Adrenal gland (tissue), 12 donors: ENCODE data around the gene GATAD2B. TPM values are rescaled to one million over a fixed set of nuclear protein-coding genes. Genes with fewer than 3 reads are reported as not detected.

Experiments used
- DNase-seq, 7 donors: peaks; one replicate each; pipeline ENCODE4 v3.0.0-alpha.2; 2019 to 2020
- H3K27ac ChIP-seq, 5 donors: fragments of 200-600 bp; sonication (generic) in 4 of 5; 1 replicate in 3 of 5; 2 replicates in 2 of 5; pipeline versions ENCODE4 v1.5.1 to v1.8.0; 2016 to 2020; ENCODE audit warnings: mild to moderate bottlenecking in 1 of 5
- H3K27me3 ChIP-seq: fragments of 200-600 bp; 2 replicates; pipeline ENCODE4 v1.8.0; 2021
- H3K36me3 ChIP-seq, 2 donors: fragments of 200-600 bp; replicated peaks in 1 of 2; 1 replicate in 1 of 2; 2 replicates in 1 of 2; pipeline versions ENCODE4 v1.5.1 to v1.8.0; 2018 to 2022
- H3K4me1 ChIP-seq, 2 donors: fragments of 200-600 bp; replicated peaks in 1 of 2; 1 replicate in 1 of 2; 2 replicates in 1 of 2; pipeline versions ENCODE4 v1.5.1 to v1.8.0; 2018 to 2021
- H3K4me3 ChIP-seq, 4 donors: fragments of 200-600 bp; sonication (generic) in 3 of 4; one replicate each; pipeline ENCODE4 v1.5.1; 2016 to 2018
- H3K9me3 ChIP-seq, 3 donors: fragments of 200-600 bp; sonication (generic) in 1 of 3; replicated peaks in 1 of 3; 1 replicate in 2 of 3; 2 replicates in 1 of 3; pipeline versions ENCODE4 v1.5.1 to v1.8.0; 2016 to 2021
- CTCF ChIP-seq, 6 experiments: fragments of 450-650 bp in 4 of 6; fragments of 200-600 bp in 2 of 6; sonication (generic) in 1 of 6; IDR thresholded peaks; 1 replicate in 5 of 6; 2 replicates in 1 of 6; pipeline versions ENCODE4 v1.5.1 to v1.8.0; 2016 to 2021; ENCODE audit warnings: antibody characterized with exemption in 6 of 6, mild to moderate bottlenecking in 2 of 6, moderate library complexity in 1 of 6
- POLR2A ChIP-seq, 2 donors: fragments of 450-650 bp; IDR thresholded peaks; one replicate each; pipeline ENCODE4 v1.6.1; 2017; ENCODE audit warnings: antibody characterized with exemption in 2 of 2, mild to moderate bottlenecking in 2 of 2, moderate library complexity in 1 of 2
- WGBS, 4 donors: extraction: QIAGEN DNeasy Blood & Tissue Kit in 2 of 4; methylation state at CpG; one replicate each; pipeline versions ENCODE4 v1.1.5 to v1.1.7; 2013 to 2017; 5-methylcytosine and 5-hydroxymethylcytosine counted together
- intact Hi-C, 2 donors: fragments of 100-400 bp; cut with DNase I; formaldehyde crosslinking; loops; one replicate each; pipeline versions ENCODE4 v1.14.1 to v1.15.0; 2022 to 2023
- polyA plus RNA-seq, 3 donors: library from polyadenylated mRNA; stranded (reverse); fragments of 200-250 nt in 2 of 3; fragments of 350-450 nt in 1 of 3; fragmentation: Illumina TruSeq in 1 of 3; extraction: RNeasy Lipid Tissue Mini Kit (QIAGEN cat#74804) in 1 of 3; gene quantifications; one replicate each; pipeline ENCODE4 v1.2.3, GENCODE V29; 2013 to 2014
- total RNA-seq, 9 donors: library from RNA; depleted of rRNA in 4 of 9; stranded (reverse); fragments of >200 nt in 4 of 9; fragments of 120-200 nt in 1 of 9; fragmentation: NEBNext Ultra II Directional in 1 of 9; extraction: Animal tissue kit (Norgen Biotek cat#: 25700) in 1 of 9; gene quantifications; one replicate each; pipeline versions ENCODE4 v1.1.0 to v1.2.4, GENCODE V29; 2013 to 2023
- donor health status: healthy with polysubstance abuse.
- donor health status: Bipolar disorder and iron deficiency.
- donor health status: DM: yes; HTN: yes; CAD: no.
- donor health status: DM: no; HTN: no; CAD: no.
- donor health status: DM: no; HTN: no; CAD: no.
- donor health status: DM: yes; HTN: yes; CAD: no.

GATAD2B gene
- total and polyA plus RNA-seq, 12 donors: 3.0 to 43.3 (median 16.6) TPM

- peaks cover 26 to 60% of the 10 kb centered on the region in 2 donors for H3K4me1 ChIP-seq
- peaks cover 0 to 2% of the 10 kb centered on the region in 2 donors for H3K36me3 ChIP-seq
- H3K4me3 ChIP-seq: no peak overlapping the region
- DNase-seq: peak in 2 of 7 donors; percentile 4 to 20
- no peaks in the 10 kb centered on the region for H3K9me3 ChIP-seq
- no peaks in the 10 kb centered on the region for H3K27me3 ChIP-seq
- H3K27ac ChIP-seq: no peak overlapping the region
- WGBS, 4 donors: 94 to 96% (median 95%) methylated on average over 20 to 22 of the region's 22 CpGs
- intact Hi-C loops: loop anchor here in 1 of 2 donors (10.0 kb wide), 2 partner anchors 103 to 203 kb away; partner anchors contain the start of genes ILF2 and NPR1
- TF ChIP-seq POLR2A (IDR thresholded peaks at IDR 0.05): no peak
- no peak for TF ChIP-seq CTCF (IDR thresholded peaks at IDR 0.05)
Measured at GRCh38 chr1:153778051-153778823, 144.5 kb downstream of the GATAD2B start.

DNA sequence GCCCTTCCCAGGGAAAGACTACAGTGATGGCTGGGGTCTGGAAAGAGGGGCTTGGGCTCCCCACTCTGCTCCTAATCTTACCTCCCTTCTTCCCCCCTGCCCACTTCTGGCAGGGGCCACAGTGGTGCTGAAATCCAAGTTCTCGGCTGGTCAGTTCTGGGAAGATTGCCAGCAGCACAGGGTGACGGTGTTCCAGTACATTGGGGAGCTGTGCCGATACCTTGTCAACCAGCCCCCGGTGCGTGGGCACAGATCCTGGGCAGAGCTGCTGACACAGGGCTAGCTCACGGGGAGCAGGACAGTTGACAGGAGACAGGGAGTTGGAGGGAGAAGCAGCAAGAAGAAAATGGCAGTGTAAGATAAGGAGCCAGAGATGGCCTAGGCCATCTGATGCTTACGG lies 145.1 kb downstream of the GATAD2B start:
- H3K4me3 ChIP-seq: no peak overlapping the region
- peaks cover 0 to 8% of the 10 kb centered on the region in 2 donors for H3K36me3 ChIP-seq
- DNase-seq: peak in 6 of 7 donors; percentile 63 to 87 (median 74)
- peaks cover 26 to 56% of the 10 kb centered on the region in 2 donors for H3K4me1 ChIP-seq
- no peaks in the 10 kb centered on the region for H3K9me3 ChIP-seq
- 37 to 56% (median 42%) methylated on average over 7 of the region's 7 CpGs for WGBS, 4 donors
- intact Hi-C loops: loop anchor here in 1 of 2 donors (10.0 kb wide), 2 partner anchors 103 to 203 kb away; partner anchors contain the start of genes ILF2 and NPR1
- no peaks in the 10 kb centered on the region for H3K27me3 ChIP-seq
- TF ChIP-seq CTCF (IDR thresholded peaks at IDR 0.05) (no peak), POLR2A (IDR thresholded peaks at IDR 0.05) (no peak)
- no peak overlapping the region for H3K27ac ChIP-seq

- Histone ChIP-seq H3K4me1 (peaks cover 26 to 55% of the 10 kb centered on the region in 2 donors), H3K27me3 (no peaks in the 10 kb centered on the region), H3K27ac (no peak overlapping the region), H3K9me3 (no peaks in the 10 kb centered on the region), H3K4me3 (no peak overlapping the region), H3K36me3 (peaks cover 0 to 16% of the 10 kb centered on the region in 2 donors)
- TF ChIP-seq POLR2A (IDR thresholded peaks at IDR 0.05) (no peak), CTCF (IDR thresholded peaks at IDR 0.05) (no peak)
- peak in 1 of 7 donors; percentile 18 for DNase-seq
- intact Hi-C loops: loop anchor here in 1 of 2 donors (10.0 kb wide), 2 partner anchors 102 to 202 kb away; partner anchors contain the start of genes ILF2 and NPR1
- 87 to 97% (median 89%) methylated on average over 10 of the region's 10 CpGs for WGBS, 4 donors
Measured at GRCh38 chr1:153776845-153777370, 145.9 kb downstream of the GATAD2B start.

GRCh38 chr1:153776352-153776751 lies 146.4 kb downstream of the GATAD2B start:
- 17 to 89% (median 68%) methylated on average over 1 to 10 of the region's 10 CpGs for WGBS, 4 donors
- H3K27ac ChIP-seq: peak overlapping the region in 2 of 5 donors; percentile 75 to 85
- peak in 1 of 7 donors; percentile 13 for DNase-seq
- no peaks in the 10 kb centered on the region for H3K9me3 ChIP-seq
- TF ChIP-seq CTCF (IDR thresholded peaks at IDR 0.05) (no peak), POLR2A (IDR thresholded peaks at IDR 0.05) (no peak)
- peak overlapping the region in 2 of 4 donors; percentile 17 to 55 for H3K4me3 ChIP-seq
- intact Hi-C loops: loop anchor here in 1 of 2 donors (10.0 kb wide), 2 partner anchors 102 to 202 kb away; partner anchors contain the start of genes ILF2 and NPR1
- H3K36me3 ChIP-seq: peaks cover 0 to 16% of the 10 kb centered on the region in 2 donors
- peaks cover 26 to 55% of the 10 kb centered on the region in 2 donors for H3K4me1 ChIP-seq
- H3K27me3 ChIP-seq: no peaks in the 10 kb centered on the region
